ENCODE results near the gene RFC2.

DNA sequence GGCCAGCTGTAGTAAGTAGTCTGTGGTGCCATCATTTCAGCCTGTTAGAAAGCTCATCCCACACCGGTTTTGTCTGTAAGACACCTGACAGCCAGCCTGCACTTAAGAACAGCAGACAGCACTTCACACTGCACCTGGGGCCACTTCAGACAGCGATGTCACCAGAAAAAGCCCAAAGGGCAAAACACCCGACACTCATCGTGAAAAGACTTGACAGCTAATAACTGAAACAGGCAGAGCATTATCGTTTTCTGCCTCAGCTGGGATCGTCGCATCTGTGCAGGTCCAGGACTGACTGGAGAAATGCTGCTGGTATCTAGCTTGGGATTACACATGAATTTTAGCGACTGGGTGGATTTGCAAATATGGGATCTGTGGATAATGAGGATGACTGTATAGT, 61.1 kb downstream of the RFC2 start:
- TF ChIP-seq, protein P1, sequence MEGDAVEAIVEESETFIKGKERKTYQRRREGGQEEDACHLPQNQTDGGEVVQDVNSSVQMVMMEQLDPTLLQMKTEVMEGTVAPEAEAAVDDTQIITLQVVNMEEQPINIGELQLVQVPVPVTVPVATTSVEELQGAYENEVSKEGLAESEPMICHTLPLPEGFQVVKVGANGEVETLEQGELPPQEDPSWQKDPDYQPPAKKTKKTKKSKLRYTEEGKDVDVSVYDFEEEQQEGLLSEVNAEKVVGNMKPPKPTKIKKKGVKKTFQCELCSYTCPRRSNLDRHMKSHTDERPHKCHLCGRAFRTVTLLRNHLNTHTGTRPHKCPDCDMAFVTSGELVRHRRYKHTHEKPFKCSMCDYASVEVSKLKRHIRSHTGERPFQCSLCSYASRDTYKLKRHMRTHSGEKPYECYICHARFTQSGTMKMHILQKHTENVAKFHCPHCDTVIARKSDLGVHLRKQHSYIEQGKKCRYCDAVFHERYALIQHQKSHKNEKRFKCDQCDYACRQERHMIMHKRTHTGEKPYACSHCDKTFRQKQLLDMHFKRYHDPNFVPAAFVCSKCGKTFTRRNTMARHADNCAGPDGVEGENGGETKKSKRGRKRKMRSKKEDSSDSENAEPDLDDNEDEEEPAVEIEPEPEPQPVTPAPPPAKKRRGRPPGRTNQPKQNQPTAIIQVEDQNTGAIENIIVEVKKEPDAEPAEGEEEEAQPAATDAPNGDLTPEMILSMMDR (IDR thresholded peaks at IDR 0.05): no peak
- TF ChIP-seq POLR2AphosphoS5 (IDR thresholded peaks at IDR 0.05) (no peak), POLR2A (IDR thresholded peaks at IDR 0.05; ENCODE audit: low read depth) (no peak), EP300 (IDR thresholded peaks at IDR 0.05) (no peak)
